VCaP (cell line): Measurements from ENCODE around the gene CNIH3.

Experiments
- H3K27ac ChIP-seq: fragments of 450-650 bp; 2 replicates; pipeline ENCODE4 v1.5.1; 2017
- CTCF ChIP-seq: fragments of 450-650 bp; conservative IDR thresholded peaks from 2 replicates; pipeline ENCODE4 v1.5.1; 2017; ENCODE audit warnings: mild to moderate bottlenecking, moderate library complexity

CNIH3 gene

GRCh38 chr1:224745924-224746323, 129.8 kb downstream of the CNIH3 start:
- no peak overlapping the region for H3K27ac ChIP-seq
- TF ChIP-seq CTCF: no peak

- no peak overlapping the region for H3K27ac ChIP-seq
- TF ChIP-seq CTCF: no peak
These were observed 131.5 kb downstream of the CNIH3 start for GRCh38 chr1:224747578-224747977.

GRCh38 chr1:224749916-224750315, 133.8 kb downstream of the CNIH3 start:
- no peak for TF ChIP-seq CTCF

GRCh38 chr1:224751624-224752311, 135.7 kb downstream of the CNIH3 start:
- no peak overlapping the region for H3K27ac ChIP-seq
- TF ChIP-seq CTCF: no peak

More at GRCh38 chr1:224749916-224750315, 133.8 kb downstream of the CNIH3 start:
- no peak overlapping the region for H3K27ac ChIP-seq

- no peak for TF ChIP-seq CTCF
These were observed 137.4 kb downstream of the CNIH3 start for GRCh38 chr1:224753491-224753890.

GRCh38 chr1:224755586-224755985, 139.5 kb downstream of the CNIH3 start:
- no peak overlapping the region for H3K27ac ChIP-seq
- no peak for TF ChIP-seq CTCF

More at GRCh38 chr1:224753491-224753890, 137.4 kb downstream of the CNIH3 start:
- H3K27ac ChIP-seq: no peak overlapping the region

- no peak overlapping the region for H3K27ac ChIP-seq
- TF ChIP-seq CTCF: no peak
These were observed 141.4 kb downstream of the CNIH3 start for GRCh38 chr1:224757508-224757907.
